Heart right ventricle (tissue), 16 donors: Measurements from ENCODE around the gene ADAM17. TPM values are rescaled to one million over a fixed set of nuclear protein-coding genes. Genes with fewer than 3 reads are reported as not detected.
A peak's percentile ranks its signal among the peaks of the same experiment; 100 is the strongest.

Experiments used
- ATAC-seq, 8 donors: fragments of 200-7000 bp; cut with Tn5 transposase; one replicate each; pipeline ENCODE4 v1.9.1; 2020; ENCODE audit warnings: mild to moderate bottlenecking in 8 of 8, moderate library complexity in 8 of 8, moderate number of reproducible peaks in 1 of 8
- DNase-seq, 2 donors: peaks; one replicate each; pipeline ENCODE4 v3.0.0-alpha.2; 2020
- H3K27ac ChIP-seq, 10 donors: fragments of 200-600 bp; sonication (generic) in 2 of 10; one replicate each; pipeline versions ENCODE4 v1.5.0 to v1.8.0; 2020 to 2022; ENCODE audit warnings: mild to moderate bottlenecking in 3 of 10
- H3K27me3 ChIP-seq, 7 donors: fragments of 200-600 bp; one replicate each; pipeline ENCODE4 v1.8.0; 2021 to 2022; ENCODE audit warnings: mild to moderate bottlenecking in 2 of 7
- H3K36me3 ChIP-seq, 9 donors: fragments of 200-600 bp; sonication (generic) in 1 of 9; one replicate each; pipeline versions ENCODE4 v1.5.0 to v1.8.0; 2020 to 2022; ENCODE audit warnings: mild to moderate bottlenecking in 2 of 9
- H3K4me1 ChIP-seq, 9 donors: fragments of 200-600 bp; sonication (generic) in 1 of 9; one replicate each; pipeline versions ENCODE4 v1.5.0 to v1.8.0; 2020 to 2022; ENCODE audit warnings: mild to moderate bottlenecking in 4 of 9
- H3K4me3 ChIP-seq, 10 donors: fragments of 200-600 bp; sonication (generic) in 2 of 10; one replicate each; pipeline versions ENCODE4 v1.5.0 to v1.8.0; 2020 to 2022; ENCODE audit warnings: mild to moderate bottlenecking in 7 of 10, moderate library complexity in 2 of 10
- H3K9me3 ChIP-seq, 11 donors: fragments of 200-600 bp in 10 of 11; sonication (generic) in 2 of 11; one replicate each; pipeline versions ENCODE4 v1.5.0 to v1.8.0; 2013 to 2022; ENCODE audit warnings: mild to moderate bottlenecking in 2 of 11, control low read depth in 1 of 11, moderate library complexity in 1 of 11
- CTCF ChIP-seq, 9 donors: fragments of 200-600 bp; sonication (generic) in 2 of 9; IDR thresholded peaks; one replicate each; pipeline versions ENCODE4 v1.5.0 to v1.8.0; 2021 to 2022; ENCODE audit warnings: antibody characterized with exemption in 9 of 9, mild to moderate bottlenecking in 5 of 9, moderate library complexity in 1 of 9
- WGBS, 2 donors: extraction: QIAGEN DNeasy Blood & Tissue Kit; methylation state at CpG; one replicate each; pipeline ENCODE4 v1.1.7; 2013; ENCODE audit warnings: inconsistent platforms in 1 of 2; 5-methylcytosine and 5-hydroxymethylcytosine counted together
- intact Hi-C, 10 donors: fragments of 100-400 bp; cut with DNase I; formaldehyde crosslinking; loops; one replicate each; pipeline versions ENCODE4 v1.11.1 to v1.14.2; 2022
- polyA plus RNA-seq, 2 donors: library from polyadenylated mRNA; stranded (reverse); fragments of 200-250 nt; gene quantifications; one replicate each; pipeline ENCODE4 v1.2.3, GENCODE V29; 2013
- total RNA-seq, 10 donors: library from RNA; stranded (reverse); fragmentation: NEBNext Ultra II Directional in 3 of 10; extraction: Animal tissue kit (Norgen Biotek cat#: 25700) in 3 of 10; gene quantifications; one replicate each; pipeline versions ENCODE4 v1.2.1 to v1.2.4, GENCODE V29; 2021 to 2023
- donor health status: Arrhythmogenic right ventricular cardiomyopathy.
- donor health status: ischemic (EF 13 %, LVEDD 7.1; RV severe dilation, severe dysfunction).
- donor health status: healthy with polysubstance abuse.
- donor health status: DM: no; HTN: yes; CAD: no.
- donor health status: DM: no; HTN: no; CAD: no.
- donor health status: ischemic (EF 25% LVEDD 6.9; RV normal size, moderate dysfunction).
- donor health status: ischemic (EF 25% LVEDD 5.7; RV mildly dilated, moderate dysfunction).
- donor health status: healthy.
- donor health status: DM: yes; HTN: yes; CAD: no.
- donor health status: Ischemic cardiomyopathy.
- donor health status: ischemic (EF 35%, LVEDD 5.7; RV mildly dilated, moderate dysfunction).
- donor health status: nonischemic (EF 11% LVEDD 7.7; RV severe dilation, severe dysfunction).
- donor health status: DM: yes; HTN: yes; CAD: no.
- donor health status: PGD.
- donor health status: ischemic (EF 29% LVEDD 5.4; RV normal size, mild dysfunction).
- donor health status: nonischemic (EF 23%, LVEDD 6.1; RV moderate dilation, normal function).

ADAM17 gene
- total and polyA plus RNA-seq, 12 donors, result 7.3 to 20.0 (median 13.8) TPM

- 61 to 76% methylated on average over 3 of the region's 3 CpGs for WGBS, 2 donors
- TF ChIP-seq CTCF (IDR thresholded peaks at IDR 0.05), result no peak
- ATAC-seq (no peak), DNase-seq (no peak)
- H3K36me3 ChIP-seq, result peaks cover 0 to 70% (median 25%) of the 10 kb centered on the region in 9 donors
- intact Hi-C loops, result loop anchor here in 3 of 10 donors (5.0 to 10.0 kb wide), 3 partner anchors 154 to 286 kb away; partner anchors contain the start of gene YWHAQ (in 1 of the 3)
- peak overlapping the region in 1 of 10 donors; percentile 6 for H3K27ac ChIP-seq
- no peak overlapping the region for H3K4me3 ChIP-seq
- H3K4me1 ChIP-seq, result peaks cover 0 to 50% (median 28%) of the 10 kb centered on the region in 9 donors
- H3K9me3 ChIP-seq, result no peaks in the 10 kb centered on the region
- H3K27me3 ChIP-seq, result no peaks in the 10 kb centered on the region
These were observed 77.1 kb downstream of the ADAM17 start for GRCh38 chr2:9478526-9478925.

- ATAC-seq (no peak), DNase-seq (no peak)
- Histone ChIP-seq H3K4me1 (peaks cover 0 to 53% (median 29%) of the 10 kb centered on the region in 9 donors), H3K27me3 (no peaks in the 10 kb centered on the region), H3K36me3 (peaks cover 0 to 64% (median 19%) of the 10 kb centered on the region in 9 donors), H3K9me3 (no peaks in the 10 kb centered on the region), H3K27ac (no peak overlapping the region), H3K4me3 (no peak overlapping the region)
- no peak for TF ChIP-seq CTCF (IDR thresholded peaks at IDR 0.05)
- intact Hi-C loops, result loop anchor here in 3 of 10 donors (5.0 to 10.0 kb wide), 3 partner anchors 154 to 287 kb away; partner anchors contain the start of gene YWHAQ (in 1 of the 3)
- 78 to 80% methylated on average over 7 of the region's 7 CpGs for WGBS, 2 donors
These were observed 77.7 kb downstream of the ADAM17 start for GRCh38 chr2:9477914-9478313.

DNA sequence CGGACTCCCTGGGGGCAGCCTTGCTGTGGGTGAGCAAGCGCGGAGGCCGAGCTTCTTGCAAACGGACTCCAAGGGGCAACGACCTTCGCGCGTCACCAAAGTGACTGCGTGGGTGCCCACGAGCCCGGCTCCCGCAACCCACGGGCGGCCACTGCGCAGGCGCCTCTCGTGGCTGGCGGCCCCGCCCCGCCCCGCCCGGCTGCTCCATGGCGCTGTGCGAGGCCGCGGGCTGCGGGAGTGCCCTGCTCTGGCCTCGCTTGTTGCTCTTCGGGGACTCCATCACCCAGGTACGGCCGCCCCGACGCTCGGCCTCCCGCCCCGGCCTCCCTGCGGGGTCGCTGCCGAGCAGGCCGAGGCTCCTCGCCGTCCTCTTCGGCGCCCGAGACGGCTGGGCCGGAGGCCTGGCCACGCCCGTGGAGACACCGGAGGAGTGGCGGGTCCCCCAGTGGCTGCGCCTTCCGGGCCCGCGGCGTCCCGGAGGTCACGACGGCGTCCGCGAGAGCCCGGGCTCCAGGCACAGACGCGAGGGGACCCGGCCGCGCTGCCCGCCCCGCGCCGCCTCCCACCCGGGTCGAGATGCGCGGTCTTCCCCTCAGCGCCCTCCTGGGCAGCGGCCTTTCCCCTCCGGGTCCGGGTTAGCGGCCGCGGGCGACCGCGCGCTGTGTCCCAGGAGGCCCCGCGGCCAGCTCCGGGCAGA lies 81.1 kb downstream of the ADAM17 start, which contains the start of gene IAH1:
Gene IAH1 (plus strand): TSS at position 191 of the 697 bp plus-strand sequence. CDS start 16 bp downstream, at position 207.
- Histone ChIP-seq H3K4me3 (peak within 1 kb of the TSS; percentile 59 to 95 (median 82)), H3K9me3 (no peaks in the 10 kb centered on the region), H3K27me3 (no peaks in the 10 kb centered on the region), H3K36me3 (peaks cover 0 to 43% (median 7%) of the 10 kb centered on the region in 9 donors), H3K27ac (peak within 1 kb of the TSS; percentile 64 to 92 (median 90)), H3K4me1 (peaks cover 0 to 53% (median 29%) of the 10 kb centered on the region in 9 donors)
- ATAC-seq (peak; percentile 82 to 94 (median 90)), DNase-seq (peak; percentile 40 to 79)
- intact Hi-C loops, result loop anchor here in 3 of 10 donors (5.0 to 10.0 kb wide), 3 partner anchors 158 to 290 kb away; partner anchors contain the start of gene YWHAQ (in 1 of the 3)
- TF ChIP-seq CTCF (IDR thresholded peaks at IDR 0.05), result peak in 4 of 9 donors; percentile 9 to 30 (median 18)
- 1% methylated on average over 76 to 91 of the region's 91 CpGs for WGBS, 2 donors

- Histone ChIP-seq H3K27me3 (no peaks in the 10 kb centered on the region), H3K36me3 (peaks cover 0 to 43% (median 7%) of the 10 kb centered on the region in 9 donors), H3K4me1 (peaks cover 0 to 52% (median 29%) of the 10 kb centered on the region in 9 donors), H3K9me3 (no peaks in the 10 kb centered on the region), H3K4me3 (peak overlapping the region; percentile 59 to 95 (median 82)), H3K27ac (peak overlapping the region; percentile 64 to 92 (median 90))
- DNase-seq (peak; percentile 32 to 54), ATAC-seq (peak; percentile 29 to 57 (median 44))
- intact Hi-C loops, result loop anchor here in 1 of 10 donors (10.0 kb wide), 1 partner anchor 291 kb away; no protein-coding TSS in a partner anchor
- 5 to 8% methylated on average over 39 of the region's 39 CpGs for WGBS, 2 donors
- no peak for TF ChIP-seq CTCF (IDR thresholded peaks at IDR 0.05)
These were observed 81.7 kb downstream of the ADAM17 start for GRCh38 chr2:9473985-9474360.
